Caco-2 (cell line): ENCODE measurements around the gene OTOA. TPM values are rescaled to one million over a fixed set of nuclear protein-coding genes. Genes with fewer than 3 reads are reported as not detected.
"Not testable (repeated sequence)": the region's sequence is repeated elsewhere in the genome, so short reads cannot be mapped to it uniquely, and the experiment has no call there.

ENCODE experiments used
- BruUV-seq: library from RNA; stranded (reverse); fragments of 400-500 nt; replicated peaks from 2 replicates; lab custom pipeline; 2021; lab: Mats Ljungman, UMichigan
- CTCF ChIA-PET: fragments of 300-600 bp; sonication (Branson Sonifier 250); formaldehyde crosslinking; loops from one replicate; lab custom pipeline; 2022; ENCODE audit warnings: antibody characterized with exemption; lab: Charles Lee
- POLR2A ChIA-PET: fragments of 300-600 bp; sonication (Branson Sonifier 250); formaldehyde crosslinking; loops from one replicate; lab custom pipeline; 2022; ENCODE audit warnings: antibody characterized with exemption; lab: Charles Lee
- DNase-seq, 2 experiments: peaks; one replicate each; pipeline versions ENCODE4 v3.0.0 to v3.0.0-alpha.2; 2020 to 2022
- H3K27me3 ChIP-seq: replicated peaks from 2 replicates; pipeline ENCODE4 v1.6.0; 2011; ENCODE audit warnings: low read length; ENCODE audit not compliant: control insufficient read depth, insufficient read depth
- H3K36me3 ChIP-seq: 2 replicates; pipeline ENCODE4 v1.5.1; 2011; ENCODE audit warnings: low read length; ENCODE audit not compliant: control insufficient read depth, insufficient read depth
- H3K4me1 ChIP-seq: fragments of 250-450 bp; sonication (Bioruptor Pico); 2 replicates; pipeline ENCODE4 v1.5.1; 2020; ENCODE audit warnings: mild to moderate bottlenecking
- H3K4me3 ChIP-seq: 2 replicates; pipeline ENCODE4 v1.5.1; 2011; ENCODE audit warnings: low read depth, mild to moderate bottlenecking, control low read depth, low read length
- H3K9me3 ChIP-seq: fragments of 250-450 bp; sonication (Bioruptor Pico); 2 replicates; pipeline ENCODE4 v1.5.1; 2020; ENCODE audit warnings: mild to moderate bottlenecking, moderate library complexity
- H3K27ac Mint-ChIP-seq: one replicate; pipeline ENCODE4 v1.8.0; 2022; ENCODE audit warnings: mixed read lengths; ENCODE audit not compliant: unreplicated experiment
- H3K27me3 Mint-ChIP-seq: one replicate; pipeline ENCODE4 v1.8.0; 2022; ENCODE audit warnings: mixed read lengths; ENCODE audit not compliant: insufficient read depth, unreplicated experiment
- H3K36me3 Mint-ChIP-seq: one replicate; pipeline ENCODE4 v1.8.0; 2022; ENCODE audit warnings: mild to moderate bottlenecking, mixed read lengths; ENCODE audit not compliant: insufficient read depth, unreplicated experiment
- H3K4me1 Mint-ChIP-seq: one replicate; pipeline ENCODE4 v1.8.0; 2022; ENCODE audit warnings: low read depth, mixed read lengths; ENCODE audit not compliant: unreplicated experiment
- H3K4me3 Mint-ChIP-seq: one replicate; pipeline ENCODE4 v1.8.0; 2022; ENCODE audit warnings: mild to moderate bottlenecking, moderate library complexity, mixed read lengths; ENCODE audit not compliant: unreplicated experiment
- H3K9me3 Mint-ChIP-seq: one replicate; pipeline ENCODE4 v1.8.0; 2022; ENCODE audit warnings: mixed read lengths; ENCODE audit not compliant: unreplicated experiment
- CTCF ChIP-seq, 2 experiments: fragments of 200-600 bp in 1 of 2; IDR thresholded peaks; 1 replicate in 1 of 2; 2 replicates in 1 of 2; pipeline versions ENCODE4 v1.5.1 to v1.8.0; 2011 to 2022; ENCODE audit warnings: antibody characterized with exemption in 1 of 2, control low read depth in 1 of 2, inconsistent platforms in 1 of 2, low read depth in 1 of 2, low read length in 1 of 2, mild to moderate bottlenecking in 1 of 2, moderate library complexity in 1 of 2; ENCODE audit not compliant: insufficient read depth in 1 of 2, severe bottlenecking in 1 of 2, unreplicated experiment in 1 of 2
- intact Hi-C: fragments of 100-400 bp; cut with micrococcal nuclease; formaldehyde crosslinking; loops from one replicate; pipeline ENCODE4 v1.10.0; 2022; ENCODE audit not compliant: unreplicated experiment
- total RNA-seq: library from RNA; stranded (reverse); gene quantifications from 2 replicates; pipeline ENCODE4 v1.2.3, GENCODE V29; 2022

The OTOA gene
- total RNA-seq, 1 experiment from 2014 or later: not detected

GRCh38 chr16:21667575-21667974 lies 3.8 kb downstream of the OTOA start:
- TF ChIP-seq CTCF (IDR thresholded peaks at IDR 0.05; ENCODE audit: insufficient read depth in 1 of 2, low read depth in 1 of 2, low read length in 1 of 2, severe bottlenecking in 1 of 2, unreplicated experiment in 1 of 2): no peak
- Histone ChIP-seq H3K9me3 (no peaks in the 10 kb centered on the region), H3K4me3 (no peak overlapping the region), H3K36me3 (no peaks in the 10 kb centered on the region), H3K4me1 (no peaks in the 10 kb centered on the region), H3K27me3 (no peaks in the 10 kb centered on the region)
- Mint-ChIP-seq H3K27me3 (no peaks in the 10 kb centered on the region), H3K36me3 (no peaks in the 10 kb centered on the region), H3K4me1 (no peaks in the 10 kb centered on the region), H3K27ac (no peak overlapping the region), H3K9me3 (no peaks in the 10 kb centered on the region), H3K4me3 (no peak overlapping the region)
- no peak for DNase-seq
- intact Hi-C loops: no loop called here
- POLR2A ChIA-PET: no interaction called here
- CTCF ChIA-PET: no interaction called here
- BruUV-seq: no TSS peak

- BruUV-seq: no TSS peak
- intact Hi-C loops: no loop called here
- Mint-ChIP-seq H3K27ac (no peak overlapping the region), H3K27me3 (no peaks in the 10 kb centered on the region), H3K36me3 (no peaks in the 10 kb centered on the region), H3K9me3 (no peaks in the 10 kb centered on the region), H3K4me3 (no peak overlapping the region), H3K4me1 (no peaks in the 10 kb centered on the region)
- Histone ChIP-seq H3K36me3 (no peaks in the 10 kb centered on the region), H3K9me3 (no peaks in the 10 kb centered on the region), H3K4me3 (no peak overlapping the region), H3K4me1 (no peaks in the 10 kb centered on the region), H3K27me3 (no peaks in the 10 kb centered on the region)
- TF ChIP-seq CTCF (IDR thresholded peaks at IDR 0.05; ENCODE audit: insufficient read depth in 1 of 2, low read depth in 1 of 2, low read length in 1 of 2, severe bottlenecking in 1 of 2, unreplicated experiment in 1 of 2): no peak
- CTCF ChIA-PET: no interaction called here
- DNase-seq: no peak
- POLR2A ChIA-PET: no interaction called here
These were observed 9.7 kb downstream of the OTOA start for GRCh38 chr16:21673469-21673868.

GRCh38 chr16:21674456-21674855 lies 10.7 kb downstream of the OTOA start:
- DNase-seq, H3K9me3 Mint-ChIP-seq, H3K4me3 ChIP-seq, BruUV-seq, H3K36me3 ChIP-seq, H3K4me3 Mint-ChIP-seq, POLR2A ChIA-PET, H3K4me1 Mint-ChIP-seq, H3K27me3 ChIP-seq, CTCF ChIA-PET, H3K36me3 Mint-ChIP-seq, H3K27ac Mint-ChIP-seq, H3K4me1 ChIP-seq, H3K9me3 ChIP-seq, intact Hi-C loops, H3K27me3 Mint-ChIP-seq: not testable (repeated sequence)

- BruUV-seq, CTCF ChIA-PET: not testable (repeated sequence)
These were observed 16.9 kb downstream of the OTOA start for GRCh38 chr16:21680714-21681113.

More at GRCh38 chr16:21680714-21681113, 16.9 kb downstream of the OTOA start:
- H3K4me3 ChIP-seq, H3K4me1 Mint-ChIP-seq, H3K4me1 ChIP-seq, H3K9me3 ChIP-seq, H3K27me3 Mint-ChIP-seq, H3K4me3 Mint-ChIP-seq, H3K27me3 ChIP-seq, H3K36me3 ChIP-seq, intact Hi-C loops, H3K27ac Mint-ChIP-seq, POLR2A ChIA-PET, H3K9me3 Mint-ChIP-seq, H3K36me3 Mint-ChIP-seq, DNase-seq: not testable (repeated sequence)
